Trophoblast cell (in vitro differentiated cells and primary cell): Measurements from ENCODE around the gene MEF2D.

ENCODE experiments used
- DNase-seq, 2 donors: peaks; one replicate each; pipeline ENCODE4 v3.0.0-alpha.2; 2016
- H2AFZ ChIP-seq: 2 replicates; pipeline ENCODE4 v1.6.1; 2013; ENCODE audit warnings: low read length, moderate library complexity, mild to moderate bottlenecking; ENCODE audit not compliant: insufficient read depth, poor library complexity
- H2AK5ac ChIP-seq: 2 replicates; pipeline ENCODE4 v1.6.1; 2013; ENCODE audit warnings: mild to moderate bottlenecking, low read length
- H2BK120ac ChIP-seq: 2 replicates; pipeline ENCODE4 v1.6.1; 2013; ENCODE audit warnings: low read length, mild to moderate bottlenecking, moderate library complexity; ENCODE audit not compliant: insufficient read depth, poor library complexity
- H2BK12ac ChIP-seq: 2 replicates; pipeline ENCODE4 v1.6.1; 2013; ENCODE audit warnings: mild to moderate bottlenecking, low read length, moderate library complexity
- H2BK5ac ChIP-seq: 2 replicates; pipeline ENCODE4 v1.6.1; 2013; ENCODE audit warnings: low read length, low read depth, moderate library complexity, mild to moderate bottlenecking; ENCODE audit not compliant: poor library complexity
- H3K14ac ChIP-seq: 2 replicates; pipeline ENCODE4 v1.6.1; 2013; ENCODE audit warnings: mild to moderate bottlenecking, low read length
- H3K18ac ChIP-seq: 2 replicates; pipeline ENCODE4 v1.6.1; 2013; ENCODE audit warnings: mild to moderate bottlenecking, low read length
- H3K23ac ChIP-seq: 2 replicates; pipeline ENCODE4 v1.6.1; 2013; ENCODE audit warnings: low read length
- H3K27ac ChIP-seq: 2 replicates; pipeline ENCODE4 v1.5.1; 2013; ENCODE audit warnings: low read depth, mild to moderate bottlenecking, inconsistent platforms, low read length, moderate library complexity
- H3K27me3 ChIP-seq: 2 replicates; pipeline ENCODE4 v1.6.1; 2013; ENCODE audit warnings: inconsistent platforms, mild to moderate bottlenecking, low read length, moderate library complexity; ENCODE audit not compliant: insufficient read depth
- H3K36me3 ChIP-seq, 2 experiments: 1 replicate in 1 of 2; 2 replicates in 1 of 2; pipeline ENCODE4 v1.6.1; 2013; ENCODE audit warnings: low read length in 2 of 2, mild to moderate bottlenecking in 2 of 2, moderate library complexity in 1 of 2; ENCODE audit not compliant: insufficient read depth in 2 of 2, control insufficient read depth in 1 of 2
- H3K4ac ChIP-seq: 2 replicates; pipeline ENCODE4 v1.6.1; 2013; ENCODE audit warnings: low read depth, mild to moderate bottlenecking, low read length, moderate library complexity
- H3K4me1 ChIP-seq, 2 experiments: 1 replicate in 1 of 2; 2 replicates in 1 of 2; pipeline ENCODE4 v1.6.1; 2013; ENCODE audit warnings: low read length in 2 of 2, mild to moderate bottlenecking in 2 of 2, moderate library complexity in 1 of 2; ENCODE audit not compliant: insufficient read depth in 2 of 2, control insufficient read depth in 1 of 2
- H3K4me2 ChIP-seq: 2 replicates; pipeline ENCODE4 v1.6.1; 2013; ENCODE audit warnings: inconsistent platforms, mild to moderate bottlenecking, low read length, moderate library complexity
- H3K4me3 ChIP-seq: 2 replicates; pipeline ENCODE4 v1.5.1; 2013; ENCODE audit warnings: mild to moderate bottlenecking, low read depth, low read length, inconsistent platforms
- H3K79me1 ChIP-seq: one replicate; pipeline ENCODE4 v1.6.1; 2013; ENCODE audit warnings: low read length
- H3K79me2 ChIP-seq: 2 replicates; pipeline ENCODE4 v1.6.1; 2013; ENCODE audit warnings: low read length, mild to moderate bottlenecking; ENCODE audit not compliant: control insufficient read depth, insufficient read depth, poor library complexity
- H3K9ac ChIP-seq: 2 replicates; pipeline ENCODE4 v1.6.1; 2013; ENCODE audit warnings: mild to moderate bottlenecking, low read length
- H3K9me3 ChIP-seq: 2 replicates; pipeline ENCODE4 v1.6.1; 2013; ENCODE audit warnings: low read depth, mild to moderate bottlenecking, control low read depth, inconsistent platforms, low read length; ENCODE audit not compliant: insufficient read depth
- H4K12ac ChIP-seq: 2 replicates; pipeline ENCODE4 v1.6.1; 2013; ENCODE audit warnings: low read depth, mild to moderate bottlenecking, low read length, moderate library complexity
- H4K8ac ChIP-seq: 2 replicates; pipeline ENCODE4 v1.6.1; 2013; ENCODE audit warnings: low read depth, mild to moderate bottlenecking, low read length, moderate library complexity
- H4K91ac ChIP-seq: one replicate; pipeline ENCODE4 v1.6.1; 2013; ENCODE audit warnings: low read depth, mild to moderate bottlenecking, low read length, moderate library complexity
- WGBS: extraction: QIAGEN DNeasy Blood & Tissue Kit; methylation state at CpG from one replicate; pipeline ENCODE4 v1.1.7; 2013; ENCODE audit warnings: missing lambda C conversion rate; ENCODE audit not compliant: insufficient read length, insufficient coverage; ENCODE audit errors: extremely low coverage; 5-methylcytosine and 5-hydroxymethylcytosine counted together

The MEF2D gene

DNA sequence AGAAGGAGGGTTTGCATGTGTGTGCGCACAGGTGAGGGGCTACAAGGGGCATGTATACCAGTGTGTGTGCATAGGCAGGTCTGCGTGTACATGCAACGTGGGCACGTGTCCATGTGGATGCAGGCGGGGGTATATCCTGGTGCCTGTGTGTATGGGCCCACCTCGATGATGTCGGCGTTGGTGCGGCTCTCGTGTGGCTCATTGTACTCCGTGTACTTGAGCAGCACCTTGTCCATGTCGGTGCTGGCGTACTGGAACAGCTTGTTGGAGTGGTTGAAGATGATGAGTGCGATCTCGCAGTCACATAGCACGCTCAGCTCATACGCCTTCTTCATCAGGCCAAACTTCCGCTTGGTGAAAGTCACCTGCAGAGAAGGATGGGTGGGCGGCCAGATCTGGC is 18.3 kb downstream of the MEF2D start:
- Histone ChIP-seq H3K79me1 (no peaks in the 10 kb centered on the region), H3K4ac (no peak overlapping the region), H3K4me3 (no peak overlapping the region), H3K27me3 (no peaks in the 10 kb centered on the region), H3K27ac (no peak overlapping the region), H2BK12ac (no peak overlapping the region), H3K4me1 (peaks cover 0 to 6% of the 10 kb centered on the region in 2 experiments), H3K23ac (no peak overlapping the region), H3K9me3 (peaks cover 6% of the 10 kb centered on the region), H2BK5ac (no peak overlapping the region), H2BK120ac (no peak overlapping the region), H4K8ac (no peak overlapping the region), H3K9ac (no peak overlapping the region), H3K79me2 (no peaks in the 10 kb centered on the region), H4K12ac (no peak overlapping the region), H3K14ac (no peak overlapping the region), H2AFZ (no peak overlapping the region), H3K18ac (no peak overlapping the region), H2AK5ac (no peak overlapping the region), H4K91ac (no peak overlapping the region), H3K36me3 (peaks cover 38 to 52% of the 10 kb centered on the region in 2 experiments), H3K4me2 (no peak overlapping the region)
- no peak for DNase-seq
- WGBS = no CpG with 5 or more reads among the region's 19 CpGs

DNA sequence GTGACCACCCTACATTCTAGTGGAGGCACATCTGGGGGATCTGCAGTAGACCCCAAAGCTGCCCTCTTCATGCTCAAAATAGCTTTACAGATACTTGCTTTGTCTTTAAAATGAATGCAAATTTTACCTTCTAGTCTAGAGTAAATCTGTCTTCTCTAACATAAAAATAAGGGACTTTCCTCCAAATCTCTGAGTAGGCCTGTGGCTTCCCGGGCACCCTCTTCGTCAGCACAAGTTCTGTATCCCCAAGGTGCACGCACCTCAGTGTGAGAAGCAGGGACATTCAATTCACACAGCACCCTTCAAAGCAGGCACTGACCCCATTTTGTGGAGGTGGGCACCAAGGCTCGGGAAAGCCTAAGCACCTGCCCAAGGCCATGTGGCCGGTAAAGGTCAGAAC is 19.0 kb downstream of the MEF2D start:
- no peak overlapping the region for H2BK5ac ChIP-seq
- H3K27me3 ChIP-seq = no peaks in the 10 kb centered on the region
- H3K18ac ChIP-seq = no peak overlapping the region
- no peak overlapping the region for H3K23ac ChIP-seq
- H3K4me2 ChIP-seq = no peak overlapping the region
- no peak overlapping the region for H3K9ac ChIP-seq
- peaks cover 41 to 58% of the 10 kb centered on the region in 2 experiments for H3K36me3 ChIP-seq
- no peak overlapping the region for H3K27ac ChIP-seq
- H3K4me1 ChIP-seq = peaks cover 3 to 13% of the 10 kb centered on the region in 2 experiments
- H3K14ac ChIP-seq = no peak overlapping the region
- no peaks in the 10 kb centered on the region for H3K79me2 ChIP-seq
- H3K9me3 ChIP-seq = peaks cover 6% of the 10 kb centered on the region
- no peak overlapping the region for H2BK12ac ChIP-seq
- no peak overlapping the region for H4K12ac ChIP-seq
- H2BK120ac ChIP-seq = no peak overlapping the region
- no peak overlapping the region for H2AFZ ChIP-seq
- H3K79me1 ChIP-seq = no peaks in the 10 kb centered on the region
- no peak overlapping the region for H3K4ac ChIP-seq
- DNase-seq = no peak
- no peak overlapping the region for H4K91ac ChIP-seq
- no peak overlapping the region for H4K8ac ChIP-seq
- no CpG with 5 or more reads among the region's 5 CpGs for WGBS
- H3K4me3 ChIP-seq = no peak overlapping the region
- H2AK5ac ChIP-seq = no peak overlapping the region

DNA sequence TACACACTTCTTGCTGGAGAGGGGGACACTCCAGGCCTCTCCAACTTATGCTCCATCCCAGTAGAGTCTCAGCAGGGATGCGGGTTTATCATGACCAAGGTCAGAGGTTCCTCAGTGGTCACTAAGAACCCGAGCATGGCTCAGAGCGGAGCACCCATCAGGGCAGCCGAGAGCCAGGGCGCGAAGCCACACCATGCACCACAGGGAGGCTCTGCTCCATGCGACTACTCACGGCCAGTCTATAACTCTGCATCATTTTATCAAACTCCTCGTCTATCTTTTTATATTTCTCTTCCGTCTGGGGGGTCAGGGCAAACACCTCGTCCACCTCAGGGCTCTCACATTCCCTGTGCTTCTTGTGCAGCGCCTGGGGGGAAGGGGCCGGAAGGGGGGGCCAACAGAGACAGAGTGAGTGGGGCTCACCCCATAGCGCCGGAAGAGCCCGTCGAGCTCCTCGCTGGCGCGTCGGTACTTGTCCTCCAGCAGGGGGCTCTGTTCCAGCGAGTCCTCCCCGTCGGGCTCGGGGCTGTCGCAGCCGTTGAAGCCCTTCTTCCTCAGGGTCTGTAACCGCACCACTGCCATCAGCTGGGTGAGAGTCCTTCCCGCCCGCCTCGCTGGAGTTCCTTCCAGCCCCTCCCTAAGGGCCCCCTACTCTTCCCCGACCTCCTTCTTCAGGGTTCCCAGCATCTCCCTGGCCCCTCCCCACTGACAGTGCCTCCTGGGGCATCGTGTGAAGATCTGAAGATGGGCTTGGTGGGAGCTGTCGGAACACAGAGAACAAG is 20.0 kb downstream of the MEF2D start:
- Histone ChIP-seq H2BK120ac (no peak overlapping the region), H2AFZ (no peak overlapping the region), H3K9ac (peak overlapping the region; percentile 43), H4K12ac (no peak overlapping the region), H2BK12ac (no peak overlapping the region), H3K14ac (no peak overlapping the region), H3K18ac (no peak overlapping the region), H3K23ac (no peak overlapping the region), H4K91ac (no peak overlapping the region), H3K27ac (no peak overlapping the region), H3K4me3 (no peak overlapping the region), H2BK5ac (no peak overlapping the region), H3K79me2 (no peaks in the 10 kb centered on the region), H3K4me1 (peaks cover 3 to 13% of the 10 kb centered on the region in 2 experiments), H3K36me3 (peaks cover 50 to 67% of the 10 kb centered on the region in 2 experiments), H3K9me3 (peaks cover 6% of the 10 kb centered on the region), H3K27me3 (no peaks in the 10 kb centered on the region), H4K8ac (no peak overlapping the region), H3K4me2 (no peak overlapping the region), H3K79me1 (no peaks in the 10 kb centered on the region), H2AK5ac (no peak overlapping the region), H3K4ac (no peak overlapping the region)
- peak in 1 of 2 donors; percentile 70 for DNase-seq
- 100% methylated on average over 2 of the region's 34 CpGs for WGBS

DNA sequence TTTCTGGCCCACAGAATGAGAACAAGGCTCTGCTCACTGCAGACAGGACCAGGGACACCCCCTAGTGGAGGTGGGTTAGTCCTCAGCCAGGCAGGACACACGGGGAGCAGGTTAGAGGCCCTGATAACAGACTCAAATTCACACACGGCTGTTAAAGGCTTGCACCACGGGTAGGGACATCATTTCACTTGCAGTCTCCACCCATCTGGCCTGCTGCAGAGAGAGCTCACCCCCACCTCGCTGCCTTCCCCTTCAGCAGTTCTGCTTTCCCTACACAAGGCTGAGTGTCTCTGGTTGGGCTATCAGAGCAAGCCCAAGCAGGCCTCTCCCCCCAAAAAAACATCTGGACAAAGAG is 20.6 kb downstream of the MEF2D start:
- no peak overlapping the region for H3K18ac ChIP-seq
- H3K23ac ChIP-seq = no peak overlapping the region
- H3K27me3 ChIP-seq = no peaks in the 10 kb centered on the region
- no peak overlapping the region for H3K4me2 ChIP-seq
- H3K4me1 ChIP-seq = peaks cover 3 to 13% of the 10 kb centered on the region in 2 experiments
- peaks cover 56 to 73% of the 10 kb centered on the region in 2 experiments for H3K36me3 ChIP-seq
- no peak overlapping the region for H4K12ac ChIP-seq
- H3K27ac ChIP-seq = no peak overlapping the region
- H3K4me3 ChIP-seq = no peak overlapping the region
- H3K79me1 ChIP-seq = no peaks in the 10 kb centered on the region
- H4K91ac ChIP-seq = no peak overlapping the region
- no CpG with 5 or more reads among the region's 4 CpGs for WGBS
- H3K4ac ChIP-seq = no peak overlapping the region
- peaks cover 7% of the 10 kb centered on the region for H3K9me3 ChIP-seq
- H2AFZ ChIP-seq = no peak overlapping the region
- no peak overlapping the region for H4K8ac ChIP-seq
- no peak overlapping the region for H3K9ac ChIP-seq
- H3K14ac ChIP-seq = no peak overlapping the region
- no peak overlapping the region for H2BK5ac ChIP-seq
- H2AK5ac ChIP-seq = no peak overlapping the region
- no peak overlapping the region for H2BK12ac ChIP-seq
- no peaks in the 10 kb centered on the region for H3K79me2 ChIP-seq
- DNase-seq = no peak
- no peak overlapping the region for H2BK120ac ChIP-seq
